PC-9 (cell line): Measurements from ENCODE around the gene TRAF3IP1. TPM values are rescaled to one million over a fixed set of nuclear protein-coding genes. Genes with fewer than 3 reads are reported as not detected.
"Not testable (repeated sequence)": the region's sequence is repeated elsewhere in the genome, so short reads cannot be mapped to it uniquely, and the experiment has no call there.

Experiments used
- BruUV-seq: library from RNA; stranded (reverse); fragments of 400-500 nt; replicated peaks from 2 replicates; lab custom pipeline; 2021; lab: Mats Ljungman, UMichigan
- CTCF ChIA-PET: fragments of 300-600 bp; sonication (Branson Sonifier 250); formaldehyde crosslinking; loops from one replicate; lab custom pipeline; 2022; ENCODE audit warnings: antibody characterized with exemption; lab: Charles Lee
- POLR2A ChIA-PET: fragments of 300-600 bp; sonication (Branson Sonifier 250); formaldehyde crosslinking; loops from one replicate; lab custom pipeline; 2022; ENCODE audit warnings: antibody characterized with exemption; ENCODE audit not compliant: unreplicated experiment; lab: Charles Lee
- DNase-seq, 2 experiments: peaks; one replicate each; pipeline versions ENCODE4 v3.0.0 to v3.0.0-alpha.2; 2015 to 2022; ENCODE audit warnings: mixed read lengths in 1 of 2
- H2AFZ ChIP-seq: fragments of 200-600 bp; sonication (generic); 2 replicates; pipeline ENCODE4 v1.8.1; 2017; ENCODE audit warnings: antibody characterized with exemption
- H3F3A ChIP-seq: fragments of 200-600 bp; sonication (generic); 2 replicates; pipeline ENCODE4 v1.8.1; 2017; ENCODE audit warnings: antibody characterized with exemption, mild to moderate bottlenecking, low read depth; ENCODE audit not compliant: insufficient read depth
- H3K27ac ChIP-seq: fragments of 200-600 bp; sonication (generic); 2 replicates; pipeline ENCODE4 v1.6.1; 2016; ENCODE audit warnings: mixed run types
- H3K27me3 ChIP-seq: fragments of 200-600 bp; sonication (generic); 2 replicates; pipeline ENCODE4 v1.6.1; 2016; ENCODE audit warnings: low read depth, mixed run types; ENCODE audit not compliant: insufficient read depth
- H3K36me3 ChIP-seq: fragments of 200-600 bp; sonication (generic); 2 replicates; pipeline ENCODE4 v1.6.1; 2016; ENCODE audit warnings: low read depth, mixed run types
- H3K4me1 ChIP-seq: fragments of 200-600 bp; sonication (generic); replicated peaks from 2 replicates; pipeline ENCODE4 v1.6.1; 2016; ENCODE audit warnings: mixed run types; ENCODE audit not compliant: insufficient read depth
- H3K4me2 ChIP-seq: fragments of 200-600 bp; sonication (generic); 2 replicates; pipeline ENCODE4 v1.6.1; 2017; ENCODE audit warnings: mixed run types
- H3K4me3 ChIP-seq: fragments of 200-600 bp; sonication (generic); 2 replicates; pipeline ENCODE4 v1.6.1; 2016; ENCODE audit warnings: mixed run types
- H3K79me2 ChIP-seq: fragments of 200-600 bp; sonication (generic); 2 replicates; pipeline ENCODE4 v1.6.1; 2017; ENCODE audit warnings: low read depth, mixed run types
- H3K9me2 ChIP-seq: fragments of 200-600 bp; sonication (generic); 2 replicates; pipeline ENCODE4 v1.8.1; 2017; ENCODE audit warnings: mild to moderate bottlenecking; ENCODE audit not compliant: insufficient read depth
- H3K9me3 ChIP-seq: fragments of 200-600 bp; sonication (generic); 2 replicates; pipeline ENCODE4 v1.8.1; 2016; ENCODE audit warnings: low read depth; ENCODE audit not compliant: insufficient read depth
- H4K20me1 ChIP-seq: fragments of 200-600 bp; sonication (generic); 2 replicates; pipeline ENCODE4 v1.8.1; 2017; ENCODE audit not compliant: insufficient read depth
- CTCF ChIP-seq: fragments of 200-600 bp; sonication (generic); conservative IDR thresholded peaks from 2 replicates; pipeline ENCODE4 v1.6.1; 2017; ENCODE audit warnings: mixed run types, antibody characterized with exemption, mild to moderate bottlenecking, moderate library complexity
- EZH2 ChIP-seq: fragments of 200-600 bp; sonication (generic); IDR thresholded peaks from 2 replicates; pipeline ENCODE4 v1.8.0; 2017; ENCODE audit warnings: antibody characterized with exemption, low read depth
- intact Hi-C: fragments of 100-400 bp; cut with micrococcal nuclease; formaldehyde crosslinking; loops from one replicate; pipeline ENCODE4 v1.10.0; 2022; ENCODE audit not compliant: unreplicated experiment
- total RNA-seq: library from RNA; stranded (reverse); gene quantifications from 2 replicates; pipeline ENCODE4 v1.2.3, GENCODE V29; 2021

Gene TRAF3IP1
- total RNA-seq, 1 experiment from 2014 or later: 51.7 TPM

GRCh38 chr2:238306672-238306998 lies 13.7 kb upstream of the TRAF3IP1 start:
- Histone ChIP-seq H2AFZ (no peak overlapping the region), H3K4me1 (no peaks in the 10 kb centered on the region), H3K79me2 (no peaks in the 10 kb centered on the region), H3K9me2 (no peaks in the 10 kb centered on the region), H3K4me2 (no peak overlapping the region), H3K36me3 (no peaks in the 10 kb centered on the region), H3K27ac (no peak overlapping the region), H4K20me1 (no peaks in the 10 kb centered on the region), H3K27me3 (no peaks in the 10 kb centered on the region; the same call in 1 of the 2 replicates), H3K9me3 (no peaks in the 10 kb centered on the region), H3F3A (no peaks in the 10 kb centered on the region), H3K4me3 (no peak overlapping the region)
- ChIA-PET POLR2A (no interaction called here), CTCF (no interaction called here)
- no TSS peak for BruUV-seq
- DNase-seq: no peak
- intact Hi-C loops: no loop called here
- no peak for TF ChIP-seq CTCF
- no peak for TF ChIP-seq EZH2

DNA sequence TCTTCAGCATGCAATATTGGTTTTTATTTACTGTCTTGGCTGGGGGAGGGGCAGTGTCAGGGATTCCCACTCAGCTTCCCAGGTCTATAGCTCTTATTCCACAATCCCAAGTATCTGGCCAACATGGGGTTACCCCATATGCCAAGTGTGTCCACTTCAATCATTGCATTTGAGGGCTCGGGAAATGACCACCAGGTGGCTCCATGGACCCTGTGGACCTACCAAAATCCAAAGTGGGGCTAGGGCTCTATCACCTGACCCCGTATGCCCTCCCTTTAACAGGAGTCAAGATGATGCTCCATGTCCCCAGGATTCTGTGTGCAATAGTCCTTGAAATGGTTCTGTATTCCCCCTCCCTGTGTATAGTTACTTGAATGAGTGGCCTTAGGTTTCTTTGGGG lies 12.1 kb upstream of the TRAF3IP1 start:
- Histone ChIP-seq H2AFZ (no peak overlapping the region), H3F3A (no peaks in the 10 kb centered on the region), H4K20me1 (no peaks in the 10 kb centered on the region), H3K27me3 (no peaks in the 10 kb centered on the region; the same call in 1 of the 2 replicates), H3K36me3 (no peaks in the 10 kb centered on the region), H3K4me2 (no peak overlapping the region), H3K79me2 (no peaks in the 10 kb centered on the region), H3K9me3 (no peaks in the 10 kb centered on the region), H3K4me3 (no peak overlapping the region), H3K4me1 (no peaks in the 10 kb centered on the region), H3K9me2 (no peaks in the 10 kb centered on the region), H3K27ac (no peak overlapping the region)
- ChIA-PET CTCF (no interaction called here), POLR2A (no interaction called here)
- BruUV-seq: no TSS peak
- DNase-seq: no peak
- TF ChIP-seq CTCF: peak; percentile 62
- no peak for TF ChIP-seq EZH2
- intact Hi-C loops: no loop called here

DNA sequence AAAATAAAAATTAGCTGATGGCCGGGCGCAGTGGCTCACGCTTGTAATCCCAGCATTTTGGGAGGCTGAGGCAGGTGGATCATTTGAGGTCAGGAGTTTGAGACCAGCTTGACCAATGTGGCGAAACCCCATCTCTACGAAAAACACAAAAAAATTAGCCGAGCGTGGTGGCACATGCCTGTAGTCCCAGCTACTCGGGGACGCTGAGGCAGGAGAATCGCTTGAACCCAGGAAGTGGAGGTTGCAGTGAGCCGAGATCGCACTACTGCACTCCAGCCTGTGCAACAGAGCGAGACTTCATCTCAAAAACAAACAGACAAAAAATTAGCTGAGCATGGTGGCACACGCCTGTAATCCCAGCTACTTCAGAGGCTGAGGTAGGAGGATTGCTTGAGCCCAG lies 9.6 kb upstream of the TRAF3IP1 start:
- H3K9me2 ChIP-seq, BruUV-seq, H3K9me3 ChIP-seq, CTCF ChIA-PET, DNase-seq, H3K27ac ChIP-seq, H3K36me3 ChIP-seq, H3K4me2 ChIP-seq, H3K27me3 ChIP-seq, H4K20me1 ChIP-seq, H3K79me2 ChIP-seq, H3K4me1 ChIP-seq, H2AFZ ChIP-seq, intact Hi-C loops, H3F3A ChIP-seq, H3K4me3 ChIP-seq: not testable (repeated sequence)
- POLR2A ChIA-PET: interaction anchor here (0.8 kb wide), 2 partner anchors 55 to 76 kb away, joined by 4 to 7 read pairs; no protein-coding TSS in a partner anchor

DNA sequence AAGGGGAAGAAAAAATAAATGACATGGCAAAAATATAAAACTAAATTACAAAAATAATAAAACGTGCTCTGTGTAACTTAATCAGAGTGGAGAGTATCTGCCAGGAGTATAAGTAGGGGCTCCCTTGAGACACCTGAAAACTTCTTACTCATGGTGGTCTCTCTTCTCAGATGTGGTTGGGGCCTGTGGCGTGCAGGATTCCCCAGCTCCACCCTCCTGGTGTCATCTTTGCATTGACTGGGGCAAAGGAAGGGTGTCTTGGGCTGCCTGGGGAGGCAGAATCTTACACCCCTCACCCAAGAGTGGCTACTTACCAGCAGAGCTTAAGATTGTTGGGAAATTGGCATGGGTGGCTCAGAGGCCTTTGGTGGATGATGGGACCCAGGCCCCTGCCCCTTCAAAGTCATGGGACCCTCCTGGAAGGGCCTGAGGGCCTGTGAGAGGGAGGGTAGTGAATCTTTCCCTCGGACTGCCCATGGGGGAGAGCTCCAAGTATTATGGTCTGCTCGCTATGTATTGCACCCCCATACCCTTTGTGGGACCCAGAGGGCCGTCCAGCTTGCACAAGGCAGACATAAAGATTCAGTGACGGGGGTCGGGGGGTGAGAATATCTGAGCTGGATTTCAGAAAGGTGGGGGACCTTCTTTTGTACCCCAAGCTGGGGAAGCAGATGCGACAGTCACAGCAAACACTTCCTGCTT lies 6.9 kb upstream of the TRAF3IP1 start:
- no peak for DNase-seq
- Histone ChIP-seq H3K9me3 (no peaks in the 10 kb centered on the region), H3K4me1 (no peaks in the 10 kb centered on the region), H2AFZ (no peak overlapping the region), H3K27ac (no peak overlapping the region), H4K20me1 (no peaks in the 10 kb centered on the region), H3K36me3 (no peaks in the 10 kb centered on the region), H3K4me3 (no peak overlapping the region), H3K4me2 (no peak overlapping the region), H3F3A (no peaks in the 10 kb centered on the region), H3K79me2 (no peaks in the 10 kb centered on the region), H3K27me3 (no peaks in the 10 kb centered on the region; the same call in 1 of the 2 replicates), H3K9me2 (no peaks in the 10 kb centered on the region)
- intact Hi-C loops: no loop called here
- BruUV-seq: no TSS peak
- TF ChIP-seq CTCF (no peak), EZH2 (no peak)
- ChIA-PET POLR2A (no interaction called here), CTCF (no interaction called here)
